NCI-H2196 treated with DMSO at 0.1 percent for 48 hours (cell line): Measurements from ENCODE around the gene KCNK7.
"Not testable (repeated sequence)": the region's sequence is repeated elsewhere in the genome, so short reads cannot be mapped to it uniquely, and the experiment has no call there.

Experiments
- DNase-seq: peaks from one replicate; lab custom pipeline; 2025; ENCODE audit not compliant: unreplicated experiment; lab: John Stamatoyannopoulos, UW

KCNK7 gene

DNA sequence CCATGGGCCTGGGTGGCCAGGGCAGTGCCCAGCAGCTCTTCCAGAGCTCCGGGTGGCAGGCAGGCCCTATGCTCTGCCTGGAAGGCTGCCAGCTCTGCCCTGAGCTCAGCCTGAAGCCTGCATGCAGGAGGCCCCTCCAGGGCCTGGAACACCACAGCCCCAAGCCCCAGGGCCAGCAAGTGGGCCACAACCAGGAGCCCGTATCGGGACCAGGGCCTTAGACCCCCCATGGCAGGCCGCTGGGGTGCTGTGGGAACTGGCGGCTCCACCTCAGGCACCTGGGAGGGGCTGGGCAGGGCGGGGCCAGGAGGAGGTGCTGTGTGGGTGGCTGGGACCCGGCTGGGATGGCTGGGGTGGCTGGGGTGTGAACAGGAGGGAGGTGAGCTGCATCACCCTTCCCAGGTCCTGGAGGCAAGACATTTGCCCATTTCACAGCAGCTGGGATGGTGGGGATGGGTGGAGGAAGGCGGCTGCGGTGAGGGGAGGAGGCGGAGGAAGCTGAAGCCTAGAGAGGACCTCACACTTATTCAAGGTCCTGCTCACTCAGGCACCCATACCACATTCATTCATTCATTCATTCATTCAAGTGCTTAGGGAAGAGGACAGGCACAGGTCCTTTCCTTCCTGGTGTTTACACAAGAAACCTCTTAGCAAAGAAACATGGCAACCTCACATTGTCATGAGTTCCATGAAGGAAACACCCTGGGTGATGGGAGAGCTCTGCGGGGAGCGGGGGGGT is at the start of gene KCNK7:
KCNK7 (minus strand) TSS at position 258 of the 739 bp plus-strand sequence; CDS start at position 230, 28 bp downstream.
- no peak for DNase-seq

GRCh38 chr11:65644837-65645236 is 49.2 kb upstream of the KCNK7 start:
- no peak for DNase-seq

GRCh38 chr11:65643971-65644370 is 48.4 kb upstream of the KCNK7 start:
- no peak for DNase-seq

- no peak for DNase-seq
Measured at GRCh38 chr11:65642014-65642671, 46.5 kb upstream of the KCNK7 start.

DNA sequence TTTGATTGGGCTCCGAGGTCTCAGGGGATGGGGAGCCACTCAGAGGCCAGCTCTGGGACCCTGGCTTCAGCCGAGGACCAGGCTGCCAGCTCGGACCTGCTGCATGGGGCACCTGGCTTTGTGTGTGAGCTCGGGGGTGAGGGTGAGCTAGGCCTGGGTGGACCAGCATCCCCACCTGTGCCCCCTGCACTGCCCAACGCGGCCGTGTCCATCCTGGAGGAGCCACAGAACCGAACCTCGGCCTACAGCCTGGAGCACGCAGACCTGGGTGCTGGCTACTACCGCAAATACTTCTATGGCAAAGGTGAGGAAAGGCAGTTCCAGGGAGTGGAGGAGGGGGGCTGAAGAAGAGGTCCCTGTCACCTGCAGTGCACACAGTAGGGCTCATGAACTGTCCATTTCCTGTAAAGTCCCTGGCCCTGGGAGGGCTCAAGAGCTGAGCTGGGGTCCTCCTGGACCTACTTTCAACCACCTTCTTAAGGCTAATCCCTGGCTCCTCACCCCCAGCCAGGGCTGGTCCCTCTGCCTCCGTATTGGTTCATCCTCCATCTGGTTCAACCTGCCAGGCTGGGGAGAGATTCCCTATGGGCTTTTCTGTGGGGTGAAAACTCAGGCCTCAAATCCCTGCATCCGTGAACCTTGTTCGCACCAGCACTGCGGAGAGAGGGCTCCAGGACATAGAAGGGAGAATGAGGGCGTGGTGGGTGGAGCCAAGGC is 45.9 kb upstream of the KCNK7 start:
- DNase-seq = no peak

- DNase-seq = no peak
Measured at GRCh38 chr11:65640483-65641296, 45.1 kb upstream of the KCNK7 start.

DNA sequence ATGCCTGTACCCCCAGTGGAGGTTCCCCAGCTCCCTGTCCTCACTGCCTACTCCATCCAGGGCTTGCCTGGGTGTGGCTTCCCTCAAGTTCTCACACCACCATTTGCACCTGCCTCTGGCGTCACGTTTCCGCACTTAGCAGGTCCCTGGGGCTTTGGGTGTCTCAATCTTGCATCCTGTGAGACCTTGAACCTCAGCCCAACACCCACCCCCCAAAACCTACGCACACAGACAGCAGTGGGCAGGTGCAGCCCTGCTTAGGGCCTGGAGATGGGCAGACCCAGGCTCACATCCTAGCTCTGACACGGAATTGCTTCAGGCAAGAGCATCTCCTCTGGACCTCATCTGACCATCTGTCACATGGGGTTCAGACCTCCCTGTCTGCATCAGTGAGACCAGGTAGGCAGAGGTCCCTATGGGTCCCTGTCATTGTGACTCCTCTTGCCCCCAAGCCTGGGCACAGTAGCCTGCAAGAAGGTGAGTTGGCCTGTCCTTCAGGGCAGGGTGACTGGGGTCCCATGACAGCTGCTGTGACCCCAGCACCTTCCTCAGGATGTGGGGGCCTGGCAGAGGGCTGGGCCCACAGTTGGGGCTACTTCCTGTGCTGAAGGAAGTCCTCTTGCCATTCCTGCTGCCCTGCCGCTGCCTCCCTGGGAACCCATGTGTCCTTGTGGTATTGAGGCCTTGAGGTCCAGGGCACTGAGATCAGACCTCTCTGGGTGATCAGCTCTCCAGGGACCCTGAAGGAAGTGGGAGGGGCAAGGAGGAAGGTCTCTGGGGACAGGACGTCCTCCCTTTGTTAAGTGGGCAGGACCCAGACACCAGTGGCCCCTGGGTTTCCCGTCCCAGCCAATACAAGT is 44.3 kb upstream of the KCNK7 start:
- no peak for DNase-seq

DNA sequence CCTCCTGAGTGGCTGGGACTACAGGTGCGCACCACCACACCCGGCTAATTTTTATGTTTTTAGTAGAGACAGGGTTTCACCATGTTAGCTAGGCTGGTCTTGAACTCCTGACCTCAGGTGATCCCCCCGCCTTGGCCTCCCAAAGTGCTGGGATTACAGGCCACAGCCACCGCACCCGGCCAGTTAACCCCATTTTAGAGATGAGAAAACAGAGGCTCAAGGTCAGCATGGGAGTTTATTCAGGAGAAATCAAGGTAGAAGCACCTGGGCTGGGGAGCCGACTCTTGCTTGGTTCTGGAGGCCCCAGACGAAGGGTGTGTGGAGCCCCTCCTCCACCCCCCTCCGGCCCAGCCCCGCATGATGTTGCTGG is 43.6 kb upstream of the KCNK7 start:
- DNase-seq = not testable (repeated sequence)

DNA sequence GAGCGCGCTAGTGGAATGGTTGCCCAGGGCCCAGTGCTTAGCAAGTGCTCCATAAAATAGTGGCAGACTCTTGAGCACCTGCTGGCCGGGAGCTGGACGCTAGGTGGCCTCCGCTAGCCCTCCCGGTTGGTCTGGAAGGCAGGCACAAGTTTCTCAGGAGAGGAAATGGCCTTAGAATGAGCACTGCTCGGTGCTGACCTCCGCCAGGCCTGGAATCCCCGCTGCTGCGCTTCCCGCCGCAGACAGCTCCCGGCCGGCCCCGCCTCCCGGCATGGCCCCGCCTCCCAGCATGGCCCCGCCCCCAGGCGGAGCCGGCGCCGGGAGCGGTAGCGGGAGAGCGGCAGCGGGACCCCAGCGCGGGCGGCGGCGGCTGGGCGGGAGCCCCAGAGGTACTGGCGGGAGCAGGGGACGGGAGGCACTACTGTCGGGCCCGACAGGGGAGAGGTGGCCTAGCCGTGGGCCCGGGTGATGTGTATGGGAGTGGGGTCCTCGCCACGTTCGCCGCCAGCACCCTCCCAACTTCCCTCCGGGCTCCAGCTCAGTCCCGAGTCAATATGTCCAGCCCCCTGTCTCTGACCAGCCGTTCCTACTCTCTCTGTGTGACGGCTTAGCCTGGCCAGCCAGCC is 42.3 kb upstream of the KCNK7 start, which contains the start of gene SIPA1:
SIPA1 (plus strand) TSS at position 308 of the 626 bp plus-strand sequence. CDS start 2,821 bp downstream, outside the sequence.
- DNase-seq = peak; percentile 82

DNA sequence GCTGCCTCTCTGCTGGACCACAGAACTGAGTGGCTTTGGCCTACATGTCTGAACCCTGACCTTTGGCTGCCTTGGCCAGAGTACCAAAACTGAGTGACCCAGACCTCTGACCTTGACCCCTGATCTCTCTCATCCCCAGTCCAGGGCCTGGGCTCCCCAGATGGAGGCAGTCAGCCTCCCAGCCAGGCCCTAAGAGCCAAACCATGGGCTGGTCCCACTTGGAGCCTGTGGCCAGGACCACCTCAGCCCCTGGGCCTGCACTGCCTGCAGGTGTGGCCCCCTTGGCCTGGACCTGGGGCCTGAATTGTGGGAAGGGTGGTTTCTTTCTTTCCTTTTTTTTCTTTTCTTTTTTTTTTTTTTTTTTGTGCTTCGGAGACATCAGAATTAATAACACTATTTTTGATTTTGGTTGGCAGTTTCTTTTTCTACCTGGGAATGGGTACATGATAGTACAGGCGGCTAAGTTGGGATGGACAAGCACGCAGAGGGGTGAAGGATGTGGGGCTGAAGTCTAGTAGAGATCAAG is 41.5 kb upstream of the KCNK7 start:
- no peak for DNase-seq

- no peak for DNase-seq
Measured at GRCh38 chr11:65636108-65637031, 40.8 kb upstream of the KCNK7 start.

- no peak for DNase-seq
Measured at GRCh38 chr11:65634905-65635731, 39.5 kb upstream of the KCNK7 start.

GRCh38 chr11:65634440-65634839 is 38.8 kb upstream of the KCNK7 start:
- DNase-seq = no peak

GRCh38 chr11:65634109-65634436 is 38.5 kb upstream of the KCNK7 start:
- DNase-seq = no peak

DNA sequence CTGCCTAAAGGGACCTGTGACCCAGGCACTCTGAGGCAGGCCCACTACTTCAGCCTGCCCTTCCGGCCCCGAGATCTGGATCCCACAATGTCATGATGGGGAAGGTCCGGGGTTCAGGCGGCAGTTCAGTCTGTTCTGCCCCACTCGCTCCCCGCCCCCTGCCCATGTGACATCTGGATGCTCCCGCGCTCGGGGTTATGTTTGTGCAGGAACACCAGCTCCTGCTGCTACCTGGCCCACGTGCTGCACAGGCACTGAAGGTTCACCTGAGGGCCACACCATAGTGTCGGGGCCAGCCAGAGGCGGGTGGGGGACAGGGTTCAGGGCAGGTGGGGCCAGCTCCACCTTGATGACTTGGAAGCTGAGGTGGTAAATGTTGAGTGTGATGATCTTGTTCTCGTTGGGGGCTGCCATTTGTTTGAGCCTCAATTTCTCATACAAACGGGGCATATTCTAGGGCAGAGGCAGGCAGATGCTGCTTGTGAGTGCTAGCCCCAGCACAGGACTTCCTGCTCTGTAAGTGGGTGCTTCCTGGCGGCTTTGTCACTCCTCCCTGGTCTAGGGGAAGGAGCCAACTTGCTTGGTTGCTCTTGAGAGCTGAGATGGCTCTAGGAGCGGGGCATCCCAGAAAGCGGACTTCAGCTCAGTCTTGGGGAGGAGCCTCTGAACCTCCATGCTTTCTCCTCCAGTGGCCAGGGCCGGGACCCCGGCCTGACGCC is 37.9 kb upstream of the KCNK7 start:
- DNase-seq = no peak

DNA sequence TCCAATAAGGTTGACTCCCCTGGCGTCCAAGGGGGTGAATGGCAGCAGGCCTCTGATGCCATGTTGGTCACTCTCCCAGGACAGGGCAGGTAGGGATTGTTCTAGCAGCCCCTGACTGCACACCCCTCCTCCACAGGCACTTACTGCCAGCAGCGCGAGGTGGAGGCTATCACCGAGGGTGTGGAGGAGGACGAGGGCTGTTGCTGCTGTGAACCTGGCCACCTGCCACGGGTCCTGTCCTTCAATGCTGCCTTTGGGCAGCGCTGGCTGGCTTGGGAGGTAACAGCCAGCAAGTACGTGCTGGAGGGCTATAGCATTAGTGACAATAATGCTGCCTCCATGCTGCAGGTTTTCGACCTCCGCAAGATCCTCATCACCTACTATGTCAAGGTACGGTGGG is 34.6 kb upstream of the KCNK7 start:
- no peak for DNase-seq

DNA sequence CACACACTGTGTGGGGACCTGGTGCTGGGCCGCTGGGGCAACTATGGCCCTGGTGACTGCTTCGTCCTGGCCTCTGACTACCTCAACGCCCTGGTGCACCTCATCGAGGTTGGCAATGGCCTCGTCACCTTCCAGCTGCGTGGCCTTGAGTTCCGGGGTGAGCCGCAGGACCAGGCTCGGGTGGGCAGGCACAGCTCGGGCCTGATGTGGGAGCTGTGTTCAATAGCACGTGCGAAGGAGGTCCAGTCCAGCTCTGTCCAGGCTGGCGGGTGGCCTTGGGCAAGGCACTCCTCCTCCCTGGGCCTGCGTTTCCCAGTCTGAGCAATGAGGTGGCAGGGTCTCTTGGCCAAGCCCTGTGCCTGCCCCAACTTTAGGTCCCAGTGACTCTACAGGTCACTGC is 34.0 kb upstream of the KCNK7 start:
- no peak for DNase-seq
